Esophagus muscularis mucosa (tissue), 4 donors: ENCODE data around the gene POLG. TPM values are rescaled to one million over a fixed set of nuclear protein-coding genes. Genes with fewer than 3 reads are reported as not detected.
A peak's percentile ranks its signal among the peaks of the same experiment; 100 is the strongest.

ENCODE experiments used
- DNase-seq: peaks from one replicate; pipeline ENCODE4 v3.0.0-alpha.2; 2017; ENCODE audit errors: extremely low spot score
- H3K27ac ChIP-seq, 4 donors: fragments of 200-600 bp; sonication (generic); replicated peaks in 1 of 4; 1 replicate in 3 of 4; 2 replicates in 1 of 4; pipeline ENCODE4 v1.5.1; 2016 to 2019; ENCODE audit warnings: mild to moderate bottlenecking in 1 of 4
- H3K27me3 ChIP-seq, 4 donors: fragments of 200-600 bp; sonication (generic); one replicate each; pipeline versions ENCODE4 v1.5.1 to v1.6.0; 2016 to 2019
- H3K36me3 ChIP-seq, 4 donors: fragments of 200-600 bp; sonication (generic); one replicate each; pipeline ENCODE4 v1.5.1; 2016 to 2019
- H3K4me1 ChIP-seq, 4 donors: fragments of 200-600 bp; sonication (generic); one replicate each; pipeline ENCODE4 v1.5.1; 2016 to 2019
- H3K4me3 ChIP-seq, 4 donors: fragments of 200-600 bp; sonication (generic); 1 replicate in 2 of 4; 2 replicates in 2 of 4; pipeline ENCODE4 v1.5.1; 2016 to 2019; ENCODE audit warnings: mild to moderate bottlenecking in 4 of 4, moderate library complexity in 1 of 4
- H3K9me3 ChIP-seq, 4 donors: fragments of 200-600 bp; sonication (generic); 1 replicate in 3 of 4; 2 replicates in 1 of 4; pipeline ENCODE4 v1.5.1; 2016 to 2019
- CTCF ChIP-seq, 3 experiments: fragments of 200-600 bp in 2 of 3; fragments of 450-650 bp in 1 of 3; sonication (generic) in 2 of 3; IDR thresholded peaks; one replicate each; pipeline ENCODE4 v1.5.1; 2017 to 2019; ENCODE audit warnings: antibody characterized with exemption in 3 of 3, mild to moderate bottlenecking in 2 of 3, moderate library complexity in 1 of 3
- EP300 ChIP-seq: sonication (generic); formaldehyde crosslinking; IDR thresholded peaks from one replicate; pipeline ENCODE4 v1.6.1; 2017; ENCODE audit warnings: antibody characterized with exemption
- POLR2A ChIP-seq: fragments of 450-650 bp; IDR thresholded peaks from one replicate; pipeline ENCODE4 v1.6.1; 2017; ENCODE audit warnings: antibody characterized with exemption, moderate library complexity, mild to moderate bottlenecking, low read depth
- POLR2AphosphoS5 ChIP-seq, 2 donors: sonication (generic); formaldehyde crosslinking; IDR thresholded peaks; one replicate each; pipeline ENCODE4 v1.6.1; 2017; ENCODE audit warnings: antibody characterized with exemption in 2 of 2
- WGBS: methylation state at CpG from one replicate; pipeline ENCODE4 v1.1.5; 2018; 5-methylcytosine and 5-hydroxymethylcytosine counted together
- intact Hi-C: fragments of 100-400 bp; cut with DNase I; formaldehyde crosslinking; loops from one replicate; pipeline ENCODE4 v1.15.1; 2023
- total RNA-seq, 4 donors: library from RNA; depleted of rRNA; stranded (reverse); fragments of >200 nt; gene quantifications; one replicate each; pipeline versions ENCODE4 v1.1.0 to v1.2.1, GENCODE V29; 2016

The POLG gene
- total RNA-seq, 4 donors from 2014 or later: 51.0 to 86.0 (median 66.7) TPM

- no peaks in the 10 kb centered on the region for H3K27me3 ChIP-seq
- TF ChIP-seq POLR2AphosphoS5 (IDR thresholded peaks at IDR 0.05) (no peak), CTCF (IDR thresholded peaks at IDR 0.05) (peak in 2 of 3 experiments; percentile 20 to 26)
- H3K36me3 ChIP-seq: peaks cover 0 to 5% (median 0%) of the 10 kb centered on the region in 4 donors
- DNase-seq: no peak
- no peak overlapping the region for H3K27ac ChIP-seq
- H3K4me1 ChIP-seq: no peaks in the 10 kb centered on the region
- H3K9me3 ChIP-seq: no peaks in the 10 kb centered on the region
- intact Hi-C loops: loop anchor here (10.0 kb wide), 1 partner anchor 95 kb away; no protein-coding TSS in a partner anchor
- no peak overlapping the region for H3K4me3 ChIP-seq
These were observed 34.7 kb downstream of the POLG start for GRCh38 chr15:89299896-89300295.

- Histone ChIP-seq H3K27ac (no peak overlapping the region), H3K4me1 (no peaks in the 10 kb centered on the region), H3K9me3 (no peaks in the 10 kb centered on the region), H3K36me3 (peaks cover 0 to 8% (median 0%) of the 10 kb centered on the region in 4 donors), H3K27me3 (no peaks in the 10 kb centered on the region), H3K4me3 (no peak overlapping the region)
- no peak for TF ChIP-seq CTCF (IDR thresholded peaks at IDR 0.05)
- TF ChIP-seq POLR2A: no peak
- no peak for TF ChIP-seq POLR2AphosphoS5 (IDR thresholded peaks at IDR 0.05)
- no peak for TF ChIP-seq EP300
- DNase-seq: no peak
- 95% methylated on average over 2 of the region's 2 CpGs for WGBS
- intact Hi-C loops: no loop called here
These were observed 41.6 kb downstream of the POLG start for GRCh38 chr15:89293012-89293411.

GRCh38 chr15:89291934-89292438 lies 42.6 kb downstream of the POLG start:
- TF ChIP-seq EP300: no peak
- no peak for TF ChIP-seq POLR2A
- no peak for TF ChIP-seq POLR2AphosphoS5 (IDR thresholded peaks at IDR 0.05)
- TF ChIP-seq CTCF (IDR thresholded peaks at IDR 0.05): no peak
- no peaks in the 10 kb centered on the region for H3K4me1 ChIP-seq
- no peak overlapping the region for H3K27ac ChIP-seq
- H3K4me3 ChIP-seq: no peak overlapping the region
- no peak for DNase-seq
- no peaks in the 10 kb centered on the region for H3K27me3 ChIP-seq
- intact Hi-C loops: no loop called here
- H3K36me3 ChIP-seq: peaks cover 0 to 8% (median 0%) of the 10 kb centered on the region in 4 donors
- WGBS: 88% methylated on average over 2 of the region's 2 CpGs
- no peaks in the 10 kb centered on the region for H3K9me3 ChIP-seq

- Histone ChIP-seq H3K27ac (no peak overlapping the region), H3K4me3 (no peak overlapping the region), H3K27me3 (no peaks in the 10 kb centered on the region), H3K36me3 (peaks cover 0 to 3% (median 0%) of the 10 kb centered on the region in 4 donors), H3K9me3 (no peaks in the 10 kb centered on the region), H3K4me1 (no peaks in the 10 kb centered on the region)
- no peak for TF ChIP-seq POLR2A
- TF ChIP-seq EP300: no peak
- no peak for TF ChIP-seq CTCF (IDR thresholded peaks at IDR 0.05)
- no peak for TF ChIP-seq POLR2AphosphoS5 (IDR thresholded peaks at IDR 0.05)
- DNase-seq: no peak
- intact Hi-C loops: no loop called here
- WGBS: 83% methylated on average over 4 of the region's 4 CpGs
These were observed 51.4 kb downstream of the POLG start for GRCh38 chr15:89283201-89283600.

- Histone ChIP-seq H3K27me3 (no peaks in the 10 kb centered on the region), H3K4me3 (no peak overlapping the region), H3K27ac (no peak overlapping the region), H3K9me3 (no peaks in the 10 kb centered on the region), H3K36me3 (peaks cover 0 to 3% (median 0%) of the 10 kb centered on the region in 4 donors), H3K4me1 (no peaks in the 10 kb centered on the region)
- intact Hi-C loops: no loop called here
- DNase-seq: no peak
- TF ChIP-seq CTCF (IDR thresholded peaks at IDR 0.05): no peak
- TF ChIP-seq EP300: no peak
- TF ChIP-seq POLR2AphosphoS5 (IDR thresholded peaks at IDR 0.05): no peak
- no peak for TF ChIP-seq POLR2A
- WGBS: 98% methylated on average over 4 of the region's 4 CpGs
These were observed 52.0 kb downstream of the POLG start for GRCh38 chr15:89282631-89283030.
